Measurements from ENCODE around the gene RABGAP1L.

- no peak for TF ChIP-seq CTCF (IDR thresholded peaks at IDR 0.05; ENCODE audit: insufficient read depth, low read length, poor library complexity, severe bottlenecking)
- TF ChIP-seq EZH2phosphoT487 (conservative IDR thresholded peaks at IDR 0.05; ENCODE audit: low read length): no peak
These were observed 658.8 kb downstream of the RABGAP1L start for GRCh38 chr1:174818014-174818616.
